ENCODE data around the gene OMP. TPM values are rescaled to one million over a fixed set of nuclear protein-coding genes. Genes with fewer than 3 reads are reported as not detected.

The OMP gene
- polyA plus RNA-seq, 3 donors = not detected

DNA sequence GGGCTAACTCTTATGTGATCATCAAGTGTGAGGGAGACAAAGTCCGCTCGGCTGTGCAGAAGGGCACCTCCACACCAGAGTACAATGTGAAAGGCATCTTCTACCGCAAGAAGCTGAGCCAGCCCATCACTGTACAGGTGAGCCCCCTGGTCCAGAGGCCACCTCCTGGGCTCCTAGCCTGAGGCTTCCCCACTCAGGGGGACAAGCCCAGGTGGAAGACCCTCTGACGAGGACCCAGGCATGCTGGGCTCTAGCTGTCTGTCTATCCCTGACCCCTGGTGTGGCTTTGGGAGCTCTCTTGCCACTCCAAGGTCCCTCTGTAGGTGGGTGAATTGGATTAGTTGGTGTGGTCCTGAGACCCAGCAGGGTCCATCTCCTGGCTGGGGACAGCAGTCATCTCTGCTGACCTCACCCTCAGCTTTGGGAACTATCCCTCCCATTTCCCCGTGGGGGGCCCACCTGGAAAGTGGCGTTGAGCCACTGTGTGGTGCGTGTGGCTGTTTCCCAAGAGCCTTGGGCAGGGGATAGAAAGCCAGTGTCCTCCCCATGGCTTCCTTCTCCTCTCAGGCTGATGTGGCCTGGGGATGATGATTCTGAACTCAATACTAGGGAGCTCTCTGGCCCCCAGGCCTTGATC, 20.1 kb downstream of the OMP start:
- 93% methylated on average over 3 of the region's 7 CpGs for WGBS (ENCODE audit: insufficient coverage)
- no peaks in the 10 kb centered on the region for H3K79me2 ChIP-seq (ENCODE audit: insufficient read depth, low read length)
- Mint-ChIP-seq H3K27me3 (ENCODE audit: low read depth in 3 of 3) (peaks cover 4 to 8% (median 7%) of the 10 kb centered on the region in 3 donors), H3K36me3 (no peaks in the 10 kb centered on the region), H3K9me3 (no peaks in the 10 kb centered on the region), H3K4me1 (peaks cover 9% of the 10 kb centered on the region), H3K4me3 (no peak overlapping the region), H3K27ac (no peak overlapping the region)
- H2AFZ ChIP-seq (ENCODE audit: insufficient read depth, low read depth, low read length, poor library complexity, severe bottlenecking) = no peak overlapping the region
- no peak overlapping the region for H3K4me2 ChIP-seq (replicated peaks; ENCODE audit: extremely low read depth, low read length, poor library complexity, severe bottlenecking)
- no peak overlapping the region for H3K27ac ChIP-seq (ENCODE audit: low read depth in 1 of 2, low read length in 2 of 2)
- no peaks in the 10 kb centered on the region for H4K20me1 ChIP-seq (ENCODE audit: insufficient read depth, low read length)
- no peaks in the 10 kb centered on the region for H3K9me3 ChIP-seq (replicated peaks in 1 of 2; ENCODE audit: control insufficient read depth in 1 of 2, insufficient read depth in 1 of 2, low read length in 2 of 2)
- peaks cover 0 to 4% of the 10 kb centered on the region in 2 donors for H3K27me3 ChIP-seq (ENCODE audit: control insufficient read depth in 2 of 2, insufficient read depth in 2 of 2, low read length in 2 of 2)
- intact Hi-C loops (cut with micrococcal nuclease) = loop anchor here in 1 of 2 donors (10.0 kb wide), 1 partner anchor 492 kb away; no protein-coding TSS in a partner anchor
- H3K4me1 ChIP-seq (ENCODE audit: control insufficient read depth in 1 of 2, insufficient read depth in 2 of 2, low read length in 2 of 2) = peaks cover 8 to 10% of the 10 kb centered on the region in 2 donors
- no peak for TF ChIP-seq CTCF (IDR thresholded peaks at IDR 0.05)
- H3K36me3 ChIP-seq (replicated peaks in 1 of 2; ENCODE audit: control insufficient read depth in 1 of 2, insufficient read depth in 2 of 2, low read length in 2 of 2) = no peaks in the 10 kb centered on the region
- H3K4me3 ChIP-seq (replicated peaks in 1 of 3; ENCODE audit: low read depth in 2 of 3, low read length in 3 of 3) = no peak overlapping the region
- no peak overlapping the region for H3K9ac ChIP-seq (ENCODE audit: insufficient read depth, low read length, poor library complexity, severe bottlenecking)
- DNase-seq = no peak

DNA sequence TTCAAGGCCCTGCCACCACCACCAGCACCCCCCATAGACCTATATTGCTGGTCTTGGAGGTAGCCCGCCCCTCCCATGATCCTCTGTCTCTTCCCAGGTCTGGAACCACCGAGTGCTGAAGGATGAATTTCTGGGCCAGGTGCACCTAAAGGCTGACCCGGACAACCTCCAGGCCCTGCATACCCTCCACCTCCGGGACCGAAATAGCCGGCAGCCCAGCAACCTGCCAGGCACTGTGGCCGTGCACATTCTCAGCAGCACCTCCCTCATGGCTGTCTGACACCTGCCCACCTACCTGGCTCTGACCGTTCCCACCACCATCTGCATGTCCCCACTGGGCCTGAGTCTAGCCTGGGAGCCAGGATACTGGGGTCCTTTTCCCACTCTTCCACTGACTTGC, 21.0 kb downstream of the OMP start:
- H3K36me3 Mint-ChIP-seq = no peaks in the 10 kb centered on the region
- TF ChIP-seq CTCF (IDR thresholded peaks at IDR 0.05) = no peak
- 96% methylated on average over 8 of the region's 8 CpGs for WGBS (ENCODE audit: insufficient coverage)

More for the DNA sequence above, 21.0 kb downstream of the OMP start:
- DNase-seq = no peak
- Mint-ChIP-seq H3K27me3 (ENCODE audit: low read depth in 3 of 3) (peaks cover 10 to 17% (median 12%) of the 10 kb centered on the region in 3 donors), H3K27ac (peak overlapping the region in 1 of 7 donors; percentile 38), H3K9me3 (peaks cover 0 to 3% (median 0%) of the 10 kb centered on the region in 7 donors), H3K4me3 (no peak overlapping the region), H3K4me1 (peaks cover 15% of the 10 kb centered on the region)
- Histone ChIP-seq H3K4me3 (replicated peaks in 1 of 3; ENCODE audit: low read depth in 2 of 3, low read length in 3 of 3) (no peak overlapping the region), H2AFZ (ENCODE audit: insufficient read depth, low read depth, low read length, poor library complexity, severe bottlenecking) (no peak overlapping the region), H3K4me1 (ENCODE audit: control insufficient read depth in 1 of 2, insufficient read depth in 2 of 2, low read length in 2 of 2) (peaks cover 9 to 15% of the 10 kb centered on the region in 2 donors), H3K36me3 (replicated peaks in 1 of 2; ENCODE audit: control insufficient read depth in 1 of 2, insufficient read depth in 2 of 2, low read length in 2 of 2) (no peaks in the 10 kb centered on the region), H3K9me3 (replicated peaks in 1 of 2; ENCODE audit: control insufficient read depth in 1 of 2, insufficient read depth in 1 of 2, low read length in 2 of 2) (no peaks in the 10 kb centered on the region), H3K27ac (ENCODE audit: low read depth in 1 of 2, low read length in 2 of 2) (no peak overlapping the region), H3K9ac (ENCODE audit: insufficient read depth, low read length, poor library complexity, severe bottlenecking) (no peak overlapping the region), H3K27me3 (ENCODE audit: control insufficient read depth in 2 of 2, insufficient read depth in 2 of 2, low read length in 2 of 2) (peaks cover 0 to 13% of the 10 kb centered on the region in 2 donors), H3K79me2 (ENCODE audit: insufficient read depth, low read length) (no peaks in the 10 kb centered on the region), H3K4me2 (replicated peaks; ENCODE audit: extremely low read depth, low read length, poor library complexity, severe bottlenecking) (no peak overlapping the region), H4K20me1 (ENCODE audit: insufficient read depth, low read length) (no peaks in the 10 kb centered on the region)
- intact Hi-C loops (cut with micrococcal nuclease) = loop anchor here in 1 of 2 donors (10.0 kb wide), 1 partner anchor 491 kb away; no protein-coding TSS in a partner anchor
